Measurements from ENCODE around the gene DDI2.

DDI2 gene

GRCh38 chr1:15704526-15705183 is 87.4 kb downstream of the DDI2 start:
- DNase-seq = no peak

GRCh38 chr1:15705184-15705566 is 87.9 kb downstream of the DDI2 start:
- no peak for DNase-seq

GRCh38 chr1:15706751-15707150 is 89.5 kb downstream of the DDI2 start:
- DNase-seq = no peak

GRCh38 chr1:15707239-15707925 is 90.1 kb downstream of the DDI2 start:
- DNase-seq = no peak

GRCh38 chr1:15708486-15709137 is 91.4 kb downstream of the DDI2 start:
- DNase-seq = no peak

GRCh38 chr1:15709226-15709625 is 92.0 kb downstream of the DDI2 start:
- no peak for DNase-seq

GRCh38 chr1:15712168-15712567 is 94.9 kb downstream of the DDI2 start:
- no peak for DNase-seq

GRCh38 chr1:15714406-15715136 is 97.3 kb downstream of the DDI2 start:
- DNase-seq = no peak

- no peak for DNase-seq
Observed at GRCh38 chr1:15717418-15718125, 100.3 kb downstream of the DDI2 start.

- DNase-seq = no peak
Observed at GRCh38 chr1:15718199-15718601, 100.9 kb downstream of the DDI2 start.

Data from activated CD4-positive, alpha-beta T cell treated with anti-CD3 and anti-CD28 coated beads, Interleukin-10, Interleukin-2, amounts not matched to agents 100 ng/mL and 50 ng/mL, durations not matched to agents 16 hours and 8 hours (primary cell).